H1 (cell line): ENCODE measurements around the gene PEX26. TPM values are rescaled to one million over a fixed set of nuclear protein-coding genes. Genes with fewer than 3 reads are reported as not detected.

Experiments used
- CHD7 ChIP-seq: fragments of 300-600 bp; sonication (generic); IDR thresholded peaks from 2 replicates; pipeline ENCODE4 v1.7.1; 2012; ENCODE audit warnings: low read length, moderate library complexity, mild to moderate bottlenecking, inconsistent platforms; ENCODE audit not compliant: insufficient replicate concordance
- HDAC2 ChIP-seq, 2 experiments: fragments of 300-600 bp in 1 of 2; sonication (generic) in 1 of 2; IDR thresholded peaks; 2 replicates each; pipeline ENCODE4 v1.6.1; 2011 to 2012; ENCODE audit warnings: low read depth in 2 of 2, low read length in 2 of 2, mild to moderate bottlenecking in 2 of 2, moderate library complexity in 2 of 2, borderline replicate concordance in 1 of 2, inconsistent platforms in 1 of 2
- MAFK ChIP-seq: IDR thresholded peaks from 2 replicates; pipeline ENCODE4 v1.6.1; 2012; ENCODE audit warnings: low read depth, mild to moderate bottlenecking, improper control_type of control experiment, low read length
- polyA plus RNA-seq, 7 experiments: library from polyadenylated mRNA; depleted of rRNA in 3 of 7; stranded (reverse) in 5 of 7; unstranded in 2 of 7; fragments of >200 nt in 5 of 7; fragments of 200-250 nt in 2 of 7; gene quantifications; 1 replicate in 5 of 7; 2 replicates in 1 of 7; 4 replicates in 1 of 7; pipeline versions ENCODE4 v1.2.1 to v1.2.3, GENCODE V29; 2011 to 2013; ENCODE audit warnings: missing spikeins in 2 of 7, mixed read lengths in 2 of 7
- total RNA-seq: library from RNA; stranded (reverse); fragmentation: NEBNext Ultra II Directional; extraction: Animal tissue kit (Norgen Biotek cat#: 25700); gene quantifications from 2 replicates; pipeline ENCODE4 v1.2.1, GENCODE V29; 2021

The PEX26 gene
- total and polyA plus RNA-seq, 2 of the 8 experiments (the other 6 are each of a cell fraction or from before 2014, with no cell fraction given): 33.1 to 49.0 TPM

- no peak for TF ChIP-seq CHD7
- TF ChIP-seq MAFK: no peak
- TF ChIP-seq HDAC2 (IDR thresholded peaks at IDR 0.05; ENCODE audit: borderline replicate concordance in 1 of 2, low read depth in 2 of 2, low read length in 2 of 2): no peak
- TF ChIP-seq, all 59 proteins: peak for 0
Measured at GRCh38 chr22:18087350-18087855, 9.6 kb downstream of the PEX26 start (continued).
